Measurements from ENCODE around the gene NCBP1.
"Not testable (repeated sequence)": the region's sequence is repeated elsewhere in the genome, so short reads cannot be mapped to it uniquely, and the experiment has no call there.

Gene NCBP1

DNA sequence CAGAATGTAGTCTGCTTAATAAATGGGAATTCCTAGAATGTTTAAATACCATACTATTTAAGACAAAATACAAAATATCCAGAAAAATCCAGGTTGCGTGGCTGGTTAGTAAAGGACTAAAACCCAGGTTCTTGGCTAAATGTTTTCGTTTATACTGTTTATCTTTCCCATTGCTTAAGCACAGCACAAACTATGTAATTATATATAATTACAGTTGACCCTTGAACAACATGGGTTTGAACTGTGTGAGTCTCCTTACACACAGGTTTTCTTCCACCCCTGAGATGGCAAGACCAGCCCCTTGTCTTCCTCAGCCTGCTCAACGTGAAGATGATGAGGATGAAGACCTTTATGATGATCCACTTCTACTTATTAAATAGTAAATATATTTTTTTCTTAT is 38.8 kb downstream of the NCBP1 start:
- DNase-seq (ENCODE audit: low read depth in 2 of 2): no peak

DNA sequence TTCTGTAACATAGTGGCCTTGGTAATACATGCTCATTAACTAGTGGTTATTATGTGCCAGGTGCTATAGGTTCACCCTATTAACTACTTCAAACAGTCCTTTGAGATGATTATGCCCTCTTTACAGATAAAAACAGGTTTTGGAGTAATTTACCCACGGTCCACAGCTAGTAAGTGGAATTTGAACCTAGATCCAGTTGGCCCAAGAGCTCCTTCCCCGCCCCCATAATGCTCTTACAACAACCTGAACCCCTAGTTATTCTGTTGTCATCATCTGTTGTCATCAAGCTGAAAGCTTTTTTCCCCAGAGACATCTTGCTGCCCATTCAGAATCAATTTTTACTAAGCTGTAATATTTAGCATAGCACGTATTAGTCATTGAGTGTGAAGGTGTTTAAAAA is 40.3 kb downstream of the NCBP1 start:
- no peak for DNase-seq (ENCODE audit: low read depth in 2 of 2)

DNA sequence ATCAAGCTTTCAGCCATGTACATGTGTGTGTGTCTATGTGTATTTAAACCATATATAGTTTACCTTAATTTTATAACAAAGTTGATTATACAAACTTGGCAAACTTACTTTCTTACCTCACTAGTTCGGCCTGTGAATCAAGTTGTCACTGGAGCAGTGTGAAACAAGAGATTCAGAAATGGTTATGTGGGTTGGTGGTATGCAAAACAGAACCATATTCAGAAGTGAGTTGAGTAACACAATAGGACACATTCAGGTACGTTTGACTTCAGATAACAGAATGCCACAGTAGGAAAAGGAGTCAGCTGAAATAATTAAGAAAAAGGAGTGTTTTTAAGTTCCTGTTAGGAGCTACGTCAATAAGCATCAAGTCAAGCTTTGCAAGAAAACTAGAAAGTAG is 42.0 kb downstream of the NCBP1 start:
- no peak for DNase-seq (ENCODE audit: low read depth in 2 of 2)

DNA sequence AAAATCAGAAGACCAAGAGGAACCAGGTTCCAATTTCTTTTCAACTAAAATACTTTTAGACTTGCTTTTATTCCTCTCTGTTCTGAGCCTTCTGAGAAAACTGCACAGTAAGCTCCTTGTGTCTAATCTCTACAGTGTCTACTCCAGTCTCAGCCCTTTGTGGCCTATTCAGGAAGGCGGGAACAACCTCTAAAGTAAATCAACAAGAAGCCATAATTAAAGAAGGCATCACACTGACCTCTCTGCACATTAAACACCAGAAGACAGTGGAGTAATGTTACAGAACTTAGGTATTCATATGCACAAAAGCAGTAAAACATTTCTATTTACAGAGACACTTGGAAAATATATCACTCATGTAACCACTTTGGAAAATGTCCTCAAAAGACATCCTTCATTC is 48.6 kb downstream of the NCBP1 start:
- no peak for DNase-seq (ENCODE audit: low read depth in 2 of 2)

DNA sequence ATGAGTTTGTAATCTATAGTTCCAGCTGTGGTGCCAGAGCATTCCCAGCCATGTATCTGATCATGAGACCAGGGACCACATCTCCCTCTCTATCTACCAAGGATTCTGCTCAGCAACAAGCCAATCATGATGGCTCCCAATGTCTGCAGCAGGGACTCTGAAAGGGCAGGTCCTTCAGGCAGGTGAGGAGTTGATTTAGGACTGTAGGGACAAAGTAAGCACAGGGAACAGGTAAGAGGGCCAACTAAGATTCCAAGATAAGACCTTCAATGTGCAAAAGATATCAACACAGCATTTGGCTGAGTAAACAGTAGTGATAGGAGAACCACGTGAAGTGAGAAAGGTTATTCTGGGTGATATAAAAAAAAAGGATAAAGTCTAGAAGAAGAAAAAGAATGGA is 55.0 kb downstream of the NCBP1 start:
- DNase-seq (ENCODE audit: low read depth in 2 of 2): no peak

DNA sequence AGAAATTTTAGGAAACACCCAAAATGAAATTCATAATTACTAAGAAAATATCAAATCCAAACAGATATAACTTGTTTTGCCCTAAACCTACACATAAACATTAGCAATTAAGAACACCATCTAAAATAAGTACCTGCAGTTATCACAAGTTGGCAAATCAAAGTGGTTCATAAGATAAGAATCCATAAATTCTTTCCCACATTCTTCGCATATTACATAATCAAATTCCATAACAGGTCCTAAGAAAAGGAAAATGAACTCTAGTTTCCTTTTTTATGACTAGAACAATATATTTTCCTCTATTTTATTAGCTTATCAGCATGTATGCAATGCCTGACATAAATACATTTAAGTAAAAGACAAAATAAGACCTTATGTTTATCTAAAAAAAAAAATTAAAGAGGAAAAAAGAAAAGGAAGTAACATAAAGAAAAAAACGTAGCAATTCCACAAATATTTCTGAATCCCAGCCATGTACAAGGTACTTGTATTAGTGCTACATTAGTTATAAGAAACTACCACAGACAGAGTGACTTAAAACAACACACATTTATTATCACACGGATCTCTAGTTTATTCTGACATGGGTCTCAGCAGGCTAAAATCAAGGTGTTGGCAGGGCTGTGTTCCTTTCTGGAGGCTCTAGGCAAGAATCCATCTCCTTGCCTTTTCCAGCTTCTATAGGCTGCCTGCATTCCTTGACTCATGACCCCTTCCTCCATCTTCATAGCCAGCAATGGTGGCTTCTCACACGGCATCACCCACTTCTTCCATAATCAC is 56.0 kb downstream of the NCBP1 start:
- DNase-seq (ENCODE audit: low read depth in 2 of 2): no peak

DNA sequence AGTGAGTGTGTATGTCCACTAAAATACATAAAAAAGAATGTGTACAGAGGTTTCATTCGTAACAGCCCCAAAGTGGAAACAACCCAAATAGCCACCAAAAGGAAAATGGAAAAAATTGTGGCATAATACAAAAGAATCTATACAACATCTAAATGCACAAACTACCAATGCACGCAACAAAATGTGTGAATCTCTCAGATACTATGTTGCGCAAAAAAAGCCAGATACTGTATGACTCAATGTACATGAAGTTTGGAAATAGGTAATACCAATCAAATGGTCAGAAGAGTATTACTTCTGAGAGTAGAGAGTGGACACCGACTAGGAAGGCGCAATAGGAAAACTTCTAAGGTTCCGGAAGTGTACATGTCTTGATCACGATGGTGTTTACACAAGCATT is 61.1 kb downstream of the NCBP1 start:
- DNase-seq (ENCODE audit: low read depth in 2 of 2): no peak

DNA sequence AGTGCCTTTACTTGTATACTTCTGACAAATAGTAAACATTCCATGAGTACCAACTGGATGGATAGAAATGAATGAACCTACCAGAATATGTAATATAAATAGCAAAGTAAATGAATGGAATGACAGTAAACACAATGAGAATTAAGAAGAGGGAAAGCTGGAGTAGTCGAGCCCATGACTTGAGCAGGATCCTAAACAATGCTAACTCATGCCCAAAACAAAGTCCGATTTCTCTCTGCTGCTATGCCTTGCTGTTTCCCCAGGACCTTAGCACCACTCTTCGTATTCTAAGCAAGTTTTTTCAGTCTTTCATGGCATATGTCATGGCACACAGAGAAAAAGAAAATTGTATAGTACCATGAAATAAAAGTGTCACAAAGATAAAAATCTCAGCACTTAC is 61.8 kb downstream of the NCBP1 start:
- no peak for DNase-seq (ENCODE audit: low read depth in 2 of 2)

DNA sequence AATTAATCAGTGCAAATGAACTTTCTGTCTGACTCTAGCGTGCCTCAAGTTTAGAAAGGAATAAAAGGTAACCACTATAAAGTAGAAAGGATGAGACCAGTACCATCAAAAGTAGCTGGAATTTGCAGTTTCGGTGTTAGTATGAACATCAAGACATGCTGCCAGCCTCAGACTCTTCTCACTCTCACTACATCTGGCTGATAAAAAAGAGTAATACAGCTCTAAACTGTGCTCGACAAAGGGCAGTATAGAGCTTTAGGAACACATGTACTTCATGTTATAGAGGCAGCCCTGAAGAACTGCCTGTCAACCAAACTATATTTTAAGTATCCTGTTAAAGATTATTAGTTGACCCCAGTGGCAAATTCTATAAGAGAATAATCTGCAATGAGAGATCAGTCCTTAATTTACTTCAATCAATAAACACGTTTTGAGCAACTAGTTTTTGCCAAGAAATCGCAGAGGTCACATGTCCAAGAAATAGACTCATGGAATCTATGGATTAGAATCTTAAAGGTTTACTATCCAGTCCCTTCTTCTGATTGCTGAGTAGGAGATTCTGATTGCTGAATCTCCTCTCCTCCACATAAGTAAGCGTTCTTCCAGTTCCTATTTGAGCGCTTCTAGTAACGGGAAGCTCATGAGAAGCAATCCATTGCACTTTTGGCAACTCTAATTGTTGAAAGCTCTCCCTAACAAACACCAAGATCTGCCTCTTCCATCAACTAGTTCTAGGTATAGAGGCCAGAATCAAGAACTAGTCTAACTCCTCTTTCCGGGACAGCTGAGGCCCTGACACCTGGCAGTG is 62.6 kb downstream of the NCBP1 start:
- DNase-seq (ENCODE audit: low read depth in 2 of 2): no peak

DNA sequence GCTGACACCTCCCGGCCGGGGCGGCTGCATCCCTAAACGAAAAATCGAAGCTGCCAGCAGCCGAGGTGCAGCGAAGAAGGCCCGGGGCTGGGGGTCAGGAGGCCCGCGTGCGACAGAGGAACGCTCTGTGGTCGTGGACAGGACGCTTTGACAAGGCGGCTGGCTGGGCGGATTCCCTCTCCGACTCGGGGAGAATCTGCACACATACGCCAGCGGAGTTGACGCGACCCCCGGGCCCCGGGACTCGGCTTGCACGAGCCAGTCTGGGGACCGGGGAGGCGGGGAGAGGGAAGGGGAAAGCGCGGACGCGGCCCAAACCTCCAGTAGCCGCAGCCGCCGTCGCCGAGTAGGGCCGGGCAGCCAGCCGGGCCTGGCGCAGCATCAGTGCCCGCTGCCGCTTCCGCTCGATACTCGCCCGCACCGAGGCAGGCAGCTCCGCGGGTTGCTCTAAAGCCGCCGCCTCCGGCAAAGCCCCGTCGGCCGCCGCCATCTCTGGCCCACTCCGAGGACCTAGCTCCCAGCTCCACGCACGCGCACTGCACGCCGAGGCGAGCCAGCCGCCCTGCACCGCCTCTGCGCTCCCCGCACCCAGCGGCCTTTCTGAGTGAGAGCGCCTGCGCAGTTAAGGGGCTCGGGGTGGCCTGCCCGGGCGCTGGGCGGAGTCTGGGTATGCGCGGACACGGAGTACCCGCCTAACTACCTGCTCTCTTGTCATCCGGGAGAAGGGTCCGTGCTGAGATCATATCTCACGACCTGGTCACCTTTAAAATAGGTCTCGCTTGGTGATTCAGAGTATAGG is 63.4 kb downstream of the NCBP1 start, which contains the start of gene XPA:
TSS of gene XPA (minus strand) at position 538 of the 799 bp plus-strand sequence. CDS start at position 490, 48 bp downstream.
- DNase-seq (ENCODE audit: low read depth in 2 of 2): peak; percentile 94 to 96

DNA sequence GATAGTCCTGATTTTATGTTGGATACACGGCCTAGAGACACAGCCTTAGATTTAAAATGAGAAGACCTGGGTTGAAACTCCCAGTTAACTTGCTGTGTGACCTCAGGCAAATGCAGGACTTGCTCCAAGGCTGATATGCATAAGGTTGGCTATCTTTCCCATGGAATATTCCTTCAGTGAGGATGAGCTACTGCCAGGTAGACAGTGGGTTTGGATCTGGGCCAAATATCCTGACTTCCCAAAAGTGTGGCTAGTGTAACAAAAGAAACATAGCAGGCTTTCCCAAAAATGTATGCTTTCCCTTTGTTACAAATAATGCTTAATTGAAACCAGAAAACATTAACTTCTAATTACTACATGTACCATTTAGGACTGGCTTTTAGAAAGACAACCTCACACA is 64.2 kb downstream of the NCBP1 start:
- no peak for DNase-seq (ENCODE audit: low read depth in 2 of 2)

DNA sequence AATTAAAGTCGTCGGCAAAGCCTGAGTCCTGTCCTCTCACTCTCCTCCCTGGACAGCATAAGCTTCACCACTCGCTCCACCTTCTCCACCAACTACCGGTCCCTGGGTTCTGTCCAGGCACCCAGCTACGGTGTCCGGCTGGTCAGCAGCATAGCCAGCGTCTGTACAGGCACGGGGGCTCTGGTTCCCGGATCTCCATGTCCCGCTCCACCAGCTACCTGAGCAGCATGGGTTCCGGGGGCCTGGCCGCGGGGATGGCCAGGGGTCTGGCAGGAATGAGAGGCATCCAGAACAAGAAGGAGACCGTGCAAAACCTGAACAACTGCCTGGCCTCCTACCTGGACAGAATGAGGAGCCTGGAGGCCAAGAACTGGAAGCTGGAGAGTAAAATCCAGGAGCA is 65.2 kb downstream of the NCBP1 start:
- no peak for DNase-seq (ENCODE audit: low read depth in 2 of 2)

DNA sequence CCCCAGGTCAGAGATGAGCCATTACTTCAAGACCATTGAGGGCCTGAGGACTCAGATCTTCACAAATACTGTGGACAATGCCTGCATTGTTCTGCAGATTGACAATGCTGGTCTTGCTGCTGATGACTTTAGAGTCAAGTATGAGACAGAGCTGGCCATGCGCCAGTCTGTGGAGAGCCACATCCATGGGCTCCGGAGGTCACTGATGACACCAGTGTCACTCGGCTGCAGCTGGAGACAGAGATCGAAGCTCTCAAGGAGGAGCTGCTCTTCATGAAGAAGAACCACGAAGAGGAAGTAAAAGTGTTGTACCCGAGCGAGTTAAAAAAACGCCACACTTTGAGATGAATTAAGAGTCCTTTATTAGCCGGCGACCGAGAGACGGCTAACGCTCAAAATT is 65.7 kb downstream of the NCBP1 start:
- DNase-seq (ENCODE audit: low read depth in 2 of 2): not testable (repeated sequence)

DNA sequence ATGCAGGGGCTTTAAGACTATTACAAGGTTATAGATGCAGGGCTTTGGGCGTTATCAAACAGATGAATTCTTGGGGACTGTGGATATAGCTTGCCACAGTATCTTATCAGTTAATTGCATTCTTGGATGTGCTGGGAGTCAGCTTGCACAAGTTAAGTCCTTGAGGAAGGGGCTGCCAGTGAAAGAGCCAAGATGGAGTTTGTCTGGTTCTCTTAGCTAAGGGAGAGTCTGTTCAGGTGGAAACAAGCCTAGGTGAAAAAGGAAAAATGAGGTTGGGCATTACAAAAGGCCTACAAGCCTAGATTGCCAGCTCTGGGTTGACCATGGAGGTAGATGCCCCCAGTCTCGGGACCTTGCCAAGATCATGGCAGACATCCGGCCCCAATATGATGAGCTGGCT is 66.2 kb downstream of the NCBP1 start:
- DNase-seq (ENCODE audit: low read depth in 2 of 2): not testable (repeated sequence)

DNA sequence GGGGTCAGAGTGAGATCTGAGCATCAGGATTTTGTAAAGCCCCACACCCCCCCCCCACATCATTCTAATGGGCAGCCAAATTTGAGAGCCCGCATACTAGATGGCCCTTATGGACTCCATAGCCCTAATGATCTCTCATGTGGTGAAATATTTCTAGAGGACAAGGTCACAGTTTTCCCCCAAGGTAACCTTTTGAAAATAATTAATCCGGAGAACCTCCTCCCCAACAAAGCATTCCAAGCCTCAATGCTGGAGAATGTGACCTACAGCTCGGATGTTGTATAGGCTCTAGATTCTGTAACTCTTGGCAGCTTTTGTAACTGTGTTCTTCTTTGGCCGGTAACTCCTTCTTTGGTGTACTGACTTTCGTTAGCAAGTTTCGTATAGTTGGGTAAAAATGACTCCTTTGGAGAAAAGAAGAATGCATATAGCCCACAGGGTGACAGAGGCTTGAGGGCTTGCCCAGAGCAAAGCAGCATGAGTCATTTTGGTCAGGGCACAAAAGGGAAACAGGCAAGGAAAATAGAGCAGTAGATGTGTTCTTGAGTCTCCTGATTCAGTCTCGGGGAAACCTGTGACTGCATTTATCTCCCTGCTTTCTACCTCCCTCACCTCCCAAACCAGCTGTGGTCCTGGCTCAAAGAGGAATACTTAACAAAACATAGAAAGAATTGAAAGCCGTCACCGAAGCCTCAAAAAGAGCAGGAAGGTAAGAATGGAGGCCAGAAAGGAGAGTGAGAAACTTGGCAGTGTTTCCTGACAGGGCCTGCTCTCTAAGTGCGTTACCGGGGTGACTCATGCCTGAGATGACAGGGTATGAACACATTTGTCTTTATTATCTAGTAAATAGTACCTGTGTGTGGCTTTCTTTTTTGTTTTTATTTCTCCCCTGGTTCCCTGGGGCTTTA is 70.1 kb downstream of the NCBP1 start:
- no peak for DNase-seq (ENCODE audit: low read depth in 2 of 2)

DNA sequence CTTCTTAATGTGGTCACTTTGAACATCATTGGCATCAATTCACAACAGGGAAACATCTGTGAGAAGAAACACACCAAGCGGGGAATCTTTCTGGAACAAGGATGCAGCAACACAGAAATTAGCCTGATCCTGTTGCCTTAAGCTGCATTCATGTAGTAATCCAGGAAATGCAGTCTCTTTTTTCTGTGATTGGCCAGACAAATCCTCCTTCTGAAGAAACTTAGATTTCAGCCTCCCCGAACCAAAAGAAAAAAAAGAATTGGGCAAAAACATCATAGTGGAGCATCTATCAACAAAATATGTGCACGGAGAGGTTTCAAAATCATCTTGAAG is 70.7 kb downstream of the NCBP1 start:
- no peak for DNase-seq (ENCODE audit: low read depth in 2 of 2)

DNA sequence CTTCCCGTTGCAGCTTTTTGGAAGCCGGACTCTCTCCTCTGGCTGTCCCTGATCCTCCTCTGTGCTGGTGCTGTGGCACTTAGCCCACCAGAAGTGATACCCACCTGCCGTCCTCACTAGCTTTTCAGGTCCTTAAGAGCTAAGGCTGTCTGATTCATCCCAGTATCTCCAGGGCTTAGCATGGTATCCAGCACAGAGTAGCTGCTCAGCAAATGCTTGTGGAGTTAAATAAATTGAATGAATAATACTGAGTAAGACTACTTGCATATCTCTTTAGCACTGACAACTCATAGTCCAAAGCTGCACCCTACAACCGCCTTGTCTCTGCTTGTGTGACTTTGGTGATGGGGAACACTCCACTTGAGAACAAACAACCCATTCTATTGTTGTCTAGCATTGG is 71.2 kb downstream of the NCBP1 start:
- no peak for DNase-seq (ENCODE audit: low read depth in 2 of 2)

DNA sequence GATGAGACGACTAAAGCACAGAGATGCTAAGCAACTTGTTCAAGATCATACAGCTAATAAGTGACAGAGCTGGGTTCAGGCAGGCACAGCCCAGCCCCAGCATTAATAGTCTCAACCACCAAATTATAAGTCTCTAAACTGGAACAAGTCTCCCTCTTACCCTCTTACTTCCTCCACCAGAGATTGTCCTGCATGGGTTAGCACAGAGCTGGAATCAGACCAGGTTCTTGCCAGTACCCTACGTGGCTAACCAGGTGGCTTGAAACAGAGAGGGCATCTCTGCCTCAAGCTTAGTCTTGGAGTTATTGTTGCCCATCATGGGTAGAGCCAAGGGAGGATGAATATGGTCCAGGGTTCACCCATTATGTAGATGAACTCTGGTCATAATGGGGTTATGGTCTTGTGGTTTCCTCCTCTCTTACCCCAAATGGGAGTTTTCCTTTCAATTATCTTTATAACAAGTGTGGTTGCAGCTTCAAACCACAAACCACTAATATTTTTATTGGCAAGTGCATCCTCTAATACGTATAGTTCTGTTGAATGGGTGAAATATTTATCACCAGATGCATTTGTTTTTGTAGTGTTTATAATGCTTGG is 71.8 kb downstream of the NCBP1 start:
- DNase-seq (ENCODE audit: low read depth in 2 of 2): no peak

DNA sequence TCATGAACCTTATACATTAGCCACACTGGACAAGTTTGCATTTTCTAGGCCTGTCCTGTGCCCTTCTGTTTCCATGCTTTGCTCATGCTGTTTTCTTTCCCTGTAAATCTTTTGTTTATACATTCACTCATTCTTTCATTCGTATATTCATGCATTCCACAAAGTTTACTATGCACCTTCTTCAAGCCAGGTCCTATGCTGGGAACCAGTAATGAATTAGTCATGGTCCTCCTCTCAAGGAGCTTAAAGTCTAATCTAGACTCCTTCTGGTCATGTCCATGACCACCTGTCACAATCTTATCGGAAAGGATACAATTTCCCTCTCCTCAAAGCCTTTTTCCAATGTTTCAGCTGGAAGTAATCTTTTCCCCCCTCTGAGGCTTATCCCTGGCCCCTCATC is 72.6 kb downstream of the NCBP1 start:
- DNase-seq (ENCODE audit: low read depth in 2 of 2): no peak

DNA sequence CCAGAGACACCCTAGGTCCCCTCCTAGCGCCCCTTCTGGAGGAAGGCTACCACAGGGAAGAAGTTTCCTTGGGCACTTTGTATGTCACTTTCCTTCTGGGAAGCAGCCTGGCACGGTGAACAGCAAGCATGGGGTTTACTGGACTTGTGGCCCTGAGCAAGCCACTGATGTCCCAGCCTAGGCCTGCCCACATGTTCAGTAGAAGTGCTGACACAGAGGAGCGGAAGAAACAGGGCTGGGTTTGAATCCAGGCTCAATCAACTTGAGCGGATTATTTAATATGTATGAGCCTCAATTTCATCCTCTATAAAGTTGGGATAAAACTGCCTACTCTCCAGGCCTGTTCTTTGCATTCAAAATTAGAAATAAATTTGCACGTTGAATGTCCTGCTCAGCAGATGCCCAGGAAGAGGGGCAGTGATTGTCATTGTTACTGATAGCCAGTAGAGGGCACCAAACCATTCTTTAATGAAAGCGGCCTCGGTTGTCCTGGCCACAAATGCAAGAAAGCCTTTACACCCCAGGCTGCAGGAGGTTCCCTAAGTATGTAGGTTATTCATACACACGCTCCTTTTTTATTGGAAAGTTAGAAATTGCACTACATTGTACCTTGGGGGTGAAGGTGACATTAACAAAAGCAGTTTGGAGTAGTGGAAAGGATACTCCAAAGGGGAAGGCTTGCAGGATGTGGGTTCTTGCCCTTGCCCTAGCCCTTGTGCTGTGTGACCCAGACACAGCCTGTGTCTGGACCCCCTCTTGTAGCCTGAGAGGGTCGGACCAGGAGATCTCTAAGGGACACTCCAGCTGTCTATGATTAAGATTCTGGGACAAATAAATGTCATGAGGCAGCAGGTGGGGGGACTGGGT is 77.0 kb downstream of the NCBP1 start:
- DNase-seq (ENCODE audit: low read depth in 2 of 2): peak in 1 of 2 donors; percentile 18

Data from activated CD4-positive, alpha-beta T cell treated with anti-CD3 and anti-CD28 coated beads for 24 hours (primary cell).